ENCODE results near the gene ELFN2.
A peak's percentile ranks its signal among the peaks of the same experiment; 100 is the strongest.

ELFN2 gene

DNA sequence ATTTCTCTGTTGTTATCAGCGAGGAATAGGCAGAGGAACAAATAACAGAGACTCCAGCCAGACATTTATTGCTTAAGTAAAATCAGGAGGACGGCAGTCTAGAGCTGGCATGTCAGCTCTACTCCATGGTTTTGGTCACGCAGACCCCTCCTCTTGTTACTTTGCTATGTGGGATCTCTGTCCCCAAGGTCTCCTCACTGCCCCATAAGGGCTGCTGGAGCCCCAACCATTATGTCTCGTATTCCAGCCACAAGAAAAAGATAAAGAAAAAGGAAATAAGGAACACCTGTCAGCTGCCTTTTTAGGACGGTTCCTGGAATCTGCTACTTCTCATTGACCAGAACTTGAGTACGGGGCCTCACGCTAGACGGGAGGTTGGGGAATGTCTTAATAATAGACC is 70.4 kb downstream of the ELFN2 start:
- no peak for DNase-seq (ENCODE audit: low read depth)

DNA sequence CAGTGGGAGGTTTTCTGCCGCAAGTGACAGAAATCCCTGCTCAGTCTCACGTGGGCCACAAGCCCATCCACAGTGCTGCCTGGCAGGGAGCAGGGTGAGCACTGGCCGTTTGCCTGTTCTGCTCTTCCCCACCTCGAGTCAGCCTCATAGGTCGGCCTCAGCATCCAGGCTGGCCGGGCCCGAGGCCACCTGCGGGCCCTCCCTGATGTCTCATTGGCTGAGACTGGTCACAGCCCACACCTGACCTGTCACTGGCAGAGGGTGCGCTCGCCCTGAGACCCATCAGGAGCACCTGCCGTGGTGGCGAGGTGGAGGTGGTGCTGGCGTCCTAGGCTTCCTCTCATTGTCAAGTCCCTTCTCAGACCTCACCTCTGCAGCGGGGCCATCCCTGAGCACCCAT is 72.1 kb downstream of the ELFN2 start:
- no peak for DNase-seq (ENCODE audit: low read depth)

- no peak for DNase-seq (ENCODE audit: low read depth)
These were observed 72.6 kb downstream of the ELFN2 start for GRCh38 chr22:37354670-37355069.

DNA sequence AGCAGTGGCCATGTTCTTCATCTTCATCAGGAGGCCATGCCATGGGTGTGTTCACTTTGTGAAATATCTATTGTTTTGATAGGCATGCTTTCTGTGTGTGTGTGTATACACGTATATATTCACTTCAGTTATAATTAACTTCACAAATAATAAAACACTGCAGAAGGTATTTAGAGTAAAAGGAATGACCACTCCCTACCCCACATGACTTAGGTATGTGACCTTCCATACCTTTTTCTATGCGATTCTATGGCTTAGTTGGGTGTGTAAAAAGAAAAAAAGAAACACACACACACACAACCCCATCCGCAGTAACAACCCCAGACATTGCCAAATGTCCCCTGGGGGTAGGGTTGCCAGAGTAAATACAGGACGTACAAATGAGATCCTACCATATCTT is 73.0 kb downstream of the ELFN2 start:
- DNase-seq (ENCODE audit: low read depth), result no peak

- DNase-seq (ENCODE audit: low read depth), result no peak
These were observed 73.4 kb downstream of the ELFN2 start for GRCh38 chr22:37353839-37354238.

DNA sequence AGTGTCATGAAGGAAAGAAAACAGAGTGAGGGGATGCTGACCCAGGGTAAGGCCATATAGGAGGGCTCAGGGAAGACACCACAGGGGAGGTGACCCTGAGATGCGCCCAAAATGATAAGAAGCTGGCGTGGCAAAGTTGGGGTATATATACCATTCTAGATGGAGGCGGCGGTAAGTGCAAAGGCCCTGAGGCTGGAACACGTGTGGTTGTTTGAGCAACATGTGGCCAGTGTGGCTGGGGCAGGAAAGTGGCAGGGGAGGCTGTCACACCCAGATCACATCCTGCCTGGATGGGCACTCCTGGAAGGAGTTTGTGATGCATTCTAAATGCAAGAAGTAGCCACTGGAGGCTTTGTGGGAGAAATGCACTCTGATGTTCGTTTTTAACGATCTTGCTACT is 74.8 kb downstream of the ELFN2 start:
- no peak for DNase-seq (ENCODE audit: low read depth)

- no peak for DNase-seq (ENCODE audit: low read depth)
These were observed 76.0 kb downstream of the ELFN2 start for GRCh38 chr22:37351232-37351631.

- DNase-seq (ENCODE audit: low read depth), result no peak
These were observed 78.0 kb downstream of the ELFN2 start for GRCh38 chr22:37349043-37349814.

DNA sequence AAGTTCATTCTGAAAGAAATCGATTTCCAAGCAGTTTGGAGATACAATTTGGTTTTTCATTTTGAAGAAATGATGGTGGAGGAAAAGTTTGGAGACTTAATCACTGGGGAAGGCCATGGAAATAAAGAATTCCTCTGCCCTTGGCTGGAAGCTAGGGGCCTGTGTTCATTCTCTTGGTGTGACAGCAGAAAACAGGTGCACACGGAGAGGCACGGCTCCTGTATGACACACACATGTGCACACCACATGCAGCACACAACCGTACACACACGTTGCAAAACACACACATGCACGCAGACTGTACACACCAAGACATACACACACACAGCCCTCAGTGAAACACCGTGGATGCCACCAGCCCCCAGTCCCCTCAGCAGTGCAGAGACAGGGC is 80.8 kb downstream of the ELFN2 start:
- DNase-seq (ENCODE audit: low read depth), result no peak

- DNase-seq (ENCODE audit: low read depth), result peak; percentile 99
These were observed 81.3 kb downstream of the ELFN2 start for GRCh38 chr22:37345863-37346504.

DNA sequence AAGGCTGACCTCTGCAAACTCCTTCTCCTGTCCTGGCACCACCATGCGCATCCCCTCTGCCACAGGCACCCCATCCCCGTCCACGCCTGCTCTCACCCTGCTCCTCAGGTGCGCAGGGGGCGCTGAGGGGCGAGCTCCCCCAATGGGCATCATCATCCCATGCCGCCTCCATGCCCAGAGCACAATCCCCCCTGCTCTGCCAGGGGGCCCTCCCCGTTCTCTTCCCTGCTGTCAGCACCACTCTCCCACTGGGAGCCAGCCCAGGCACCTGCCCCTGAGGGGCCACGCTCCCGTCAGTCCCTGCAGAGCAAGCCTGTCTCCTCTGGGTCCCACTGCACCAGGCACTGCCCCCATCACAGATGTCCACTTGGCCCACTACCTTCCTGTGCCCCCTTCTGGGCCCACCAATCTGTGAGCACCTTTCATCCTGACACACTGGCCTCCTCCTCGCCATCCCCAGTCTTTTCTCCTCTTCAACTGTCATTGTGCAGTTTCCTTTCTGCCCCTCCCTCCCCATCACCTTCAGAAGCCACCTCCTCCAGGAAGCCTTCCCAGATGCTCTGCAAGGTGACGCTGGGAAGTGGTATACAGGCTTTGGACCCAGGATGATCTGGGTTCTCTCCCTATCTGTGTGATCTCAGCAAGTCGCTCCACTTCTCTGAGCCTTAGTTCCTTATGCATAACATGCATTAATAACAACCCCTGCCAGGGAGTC is 82.4 kb downstream of the ELFN2 start:
- no peak for DNase-seq (ENCODE audit: low read depth)

GRCh38 chr22:37343863-37344734 is 83.2 kb downstream of the ELFN2 start:
- no peak for DNase-seq (ENCODE audit: low read depth)

- no peak for DNase-seq (ENCODE audit: low read depth)
These were observed 83.9 kb downstream of the ELFN2 start for GRCh38 chr22:37343348-37343747.

DNA sequence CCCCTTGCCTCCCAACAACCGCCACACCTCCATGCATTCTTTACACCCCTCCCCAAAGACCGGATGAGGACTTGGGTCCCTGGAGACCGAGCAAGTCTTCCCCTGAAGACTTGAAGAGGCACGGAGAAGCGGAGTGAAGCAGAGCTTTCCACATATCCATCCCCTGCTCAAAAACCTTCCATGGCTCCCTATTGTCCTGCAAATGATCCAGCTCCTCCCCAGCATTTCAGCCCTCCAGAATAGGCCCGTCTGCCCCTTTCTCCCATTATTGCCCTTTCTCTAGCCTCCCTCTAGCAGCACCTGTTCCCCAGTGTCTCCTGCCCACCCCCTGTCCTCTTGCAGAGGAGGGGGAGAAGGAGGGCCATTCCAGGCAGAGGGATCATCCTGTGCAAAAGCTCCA is 85.2 kb downstream of the ELFN2 start:
- no peak for DNase-seq (ENCODE audit: low read depth)

DNA sequence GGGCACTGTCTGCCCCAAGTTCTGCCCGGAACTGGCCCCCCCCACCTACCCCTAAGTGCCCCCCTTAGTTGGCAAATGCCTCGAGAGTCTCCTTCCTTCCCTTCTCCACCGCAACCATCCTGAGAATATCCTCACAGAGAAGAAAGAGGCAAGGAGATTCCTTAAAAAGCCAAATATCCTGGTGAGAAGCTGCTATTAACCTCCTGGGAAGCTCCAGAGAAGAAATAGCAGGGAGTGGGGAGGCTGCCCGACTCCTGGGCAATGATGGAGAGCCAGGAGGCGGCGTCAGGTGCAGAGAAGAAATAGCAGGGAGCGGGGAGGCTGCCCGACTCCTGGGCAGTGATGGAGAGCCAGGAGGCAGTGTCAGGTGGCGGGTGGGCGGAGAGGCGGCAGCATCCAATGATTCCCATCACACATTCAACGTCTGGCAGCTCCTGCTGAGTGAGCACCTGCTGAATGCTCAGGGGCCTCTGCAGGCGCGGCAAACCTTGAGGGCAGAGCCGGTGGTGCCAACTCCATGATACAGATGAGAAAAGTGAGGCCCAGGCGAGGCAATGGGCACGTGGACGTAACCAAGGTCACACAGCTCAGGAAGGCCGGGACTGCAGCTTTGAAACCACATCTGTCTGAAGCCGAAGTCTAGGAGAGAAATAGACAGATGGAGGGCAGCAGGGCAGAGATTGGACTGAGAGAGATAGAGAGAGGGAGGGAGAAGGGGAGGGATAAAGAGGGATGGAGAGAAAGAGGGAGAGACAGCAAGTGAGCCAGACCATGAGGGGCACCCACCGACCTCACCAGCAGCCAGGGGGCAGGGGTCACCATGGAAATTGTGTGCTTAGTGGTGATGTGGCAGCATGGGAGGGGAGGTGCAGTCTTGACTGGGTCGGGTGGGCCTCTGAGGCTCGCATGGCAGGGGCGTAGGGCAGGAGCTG is 86.7 kb downstream of the ELFN2 start:
- DNase-seq (ENCODE audit: low read depth), result no peak

DNA sequence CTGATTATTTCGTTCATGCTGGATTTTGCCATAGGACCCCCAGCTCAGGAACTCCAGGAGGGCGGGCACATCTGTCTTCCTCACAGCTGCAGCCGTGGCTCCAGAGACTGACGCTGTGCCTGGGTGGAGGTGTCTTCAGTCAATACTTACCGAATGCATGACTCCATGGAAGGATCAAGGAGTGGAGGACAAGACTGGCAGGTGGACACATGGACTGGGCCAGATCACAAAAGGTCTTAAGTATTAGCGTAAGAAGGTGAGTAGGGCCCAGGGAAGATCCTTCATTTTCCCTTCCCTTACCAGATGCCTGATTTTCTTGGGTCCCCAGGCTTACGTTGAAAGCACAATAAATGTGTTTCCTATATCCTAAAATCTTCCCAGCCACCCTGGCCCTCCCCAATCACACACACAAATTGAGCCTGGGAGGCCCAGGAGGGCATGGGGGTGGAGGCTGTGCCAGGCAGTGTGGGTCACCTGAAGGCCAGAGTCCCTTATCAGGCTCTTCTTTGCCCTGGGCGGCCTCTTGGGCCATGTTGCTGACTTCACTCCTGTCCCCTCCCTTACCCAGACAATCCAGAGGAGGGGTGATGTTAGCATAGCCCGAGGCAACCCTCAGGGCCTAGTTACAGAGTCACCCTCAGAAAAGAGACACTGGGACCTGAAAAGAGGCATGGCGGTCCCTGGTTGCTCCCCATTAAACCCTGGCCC is 88.6 kb downstream of the ELFN2 start:
- no peak for DNase-seq (ENCODE audit: low read depth)

- DNase-seq (ENCODE audit: low read depth), result peak; percentile 69
These were observed 89.9 kb downstream of the ELFN2 start for GRCh38 chr22:37337204-37337943.

DNA sequence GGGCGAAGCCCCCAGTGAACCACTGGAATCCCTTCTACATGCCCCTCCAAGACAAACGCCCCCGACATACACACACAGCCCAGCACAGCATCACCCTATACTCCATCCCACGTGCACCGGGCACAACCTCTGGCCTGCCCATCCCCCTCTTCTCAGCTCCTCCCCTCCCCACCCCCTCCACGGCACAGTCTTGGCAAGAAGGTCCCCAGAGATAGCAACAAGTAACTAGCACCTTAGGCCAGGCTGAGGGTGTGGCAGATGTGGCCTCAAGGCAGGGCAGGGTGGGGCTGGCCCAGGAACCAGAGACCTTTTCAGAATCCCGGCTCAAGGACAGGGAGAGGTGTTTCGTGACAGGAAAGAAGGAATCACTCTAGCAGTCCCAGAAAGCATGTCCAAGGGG is 90.7 kb downstream of the ELFN2 start:
- DNase-seq (ENCODE audit: low read depth), result no peak

DNA sequence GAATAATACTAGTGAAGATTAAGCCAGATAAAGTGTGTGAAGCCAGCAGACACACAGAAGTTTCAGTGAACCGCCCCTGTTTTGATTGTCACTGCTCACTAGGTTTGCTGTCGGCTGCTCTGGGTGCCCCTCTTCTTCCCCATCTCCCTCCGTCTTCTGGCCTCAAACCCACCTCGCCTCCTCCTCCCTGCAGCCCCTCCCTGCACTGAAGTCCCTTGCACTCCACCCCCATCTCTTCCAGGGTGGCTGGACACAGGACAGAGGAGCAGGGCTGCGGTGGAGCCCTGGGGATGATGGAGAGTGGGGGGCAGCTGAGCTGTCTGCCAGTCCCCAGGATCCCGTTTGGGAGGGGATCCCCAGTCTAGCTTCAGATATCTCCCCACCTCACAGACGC is 91.5 kb downstream of the ELFN2 start:
- DNase-seq (ENCODE audit: low read depth), result no peak

Measured in amniotic epithelial cell (primary cell).